Measurements from ENCODE around the gene IMMP2L. TPM values are rescaled to one million over a fixed set of nuclear protein-coding genes. Genes with fewer than 3 reads are reported as not detected.
A peak's percentile ranks its signal among the peaks of the same experiment; 100 is the strongest.

IMMP2L gene
- total and polyA plus RNA-seq, 2 of the 8 experiments (the other 6 are each of a cell fraction or from before 2014, with no cell fraction given): 2.3 to 10.1 TPM

DNA sequence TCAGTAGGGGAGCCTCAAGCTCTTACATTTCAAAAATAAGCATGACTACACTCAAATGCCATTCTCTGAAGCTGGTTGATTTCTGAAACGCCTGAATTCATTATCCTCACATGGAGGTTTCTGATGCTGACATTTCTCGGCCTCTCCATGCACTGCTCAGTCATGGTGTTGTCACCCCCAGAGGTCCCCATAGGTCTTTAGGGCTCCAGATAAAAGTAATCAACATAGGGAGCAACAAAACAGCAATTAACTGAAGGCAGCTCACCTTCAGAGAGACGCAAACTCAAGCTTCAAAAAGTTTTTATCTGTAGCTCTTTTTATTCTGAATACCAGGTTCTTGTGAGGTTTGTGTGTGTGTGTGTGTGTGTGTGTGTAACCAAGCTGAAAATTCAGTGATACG lies 694.5 kb downstream of the IMMP2L start:
- FAIRE-seq (no peak), DNase-seq (ENCODE audit: low read depth in 1 of 2, low spot score in 2 of 2) (no peak)
- ChIA-PET CTCF (ENCODE audit: partially characterized antibody) (interaction anchor here (1.4 kb wide), 1 partner anchor 120 kb away, joined by 3 read pairs; no protein-coding TSS in a partner anchor), POLR2A (ENCODE audit: partially characterized antibody) (no interaction called here)
- Histone ChIP-seq H4K91ac (replicated peaks; ENCODE audit: insufficient read length, low read length) (no peak overlapping the region), H3K4ac (replicated peaks; ENCODE audit: insufficient read length, low read depth, low read length) (no peak overlapping the region), H3K23ac (ENCODE audit: insufficient read length) (no peak overlapping the region), H4K20me1 (replicated peaks in 1 of 2; ENCODE audit: control insufficient read depth in 1 of 2, insufficient read depth in 2 of 2, low read length in 2 of 2) (no peaks in the 10 kb centered on the region), H3K14ac (ENCODE audit: insufficient read length) (no peak overlapping the region), H2BK20ac (ENCODE audit: low read length) (no peak overlapping the region), H2AFZ (ENCODE audit: low read length) (no peak overlapping the region), H3K9me3 (ENCODE audit: insufficient read depth in 2 of 2, low read depth in 1 of 2, low read length in 1 of 2) (no peaks in the 10 kb centered on the region), H2BK15ac (ENCODE audit: low read length) (no peak overlapping the region), H4K5ac (ENCODE audit: insufficient read length, low read depth, low read length) (no peak overlapping the region), H3K23me2 (ENCODE audit: low read depth, low read length) (no peaks in the 10 kb centered on the region), H3K4me1 (replicated peaks in 1 of 4; ENCODE audit: control insufficient read depth in 3 of 4, insufficient read depth in 4 of 4, low read length in 3 of 4) (peaks cover 0 to 4% (median 3%) of the 10 kb centered on the region in 4 experiments; a peak in 2 of 7 replicates), H3K36me3 (ENCODE audit: control insufficient read depth in 2 of 4, insufficient read depth in 4 of 4, low read length in 3 of 4) (no peaks in the 10 kb centered on the region), H3K9ac (replicated peaks in 1 of 4; ENCODE audit: extremely low read depth in 1 of 4, low read depth in 3 of 4, low read length in 3 of 4) (no peak overlapping the region), H3K4me2 (ENCODE audit: insufficient read depth in 1 of 2, low read depth in 2 of 2, low read length in 2 of 2) (no peak overlapping the region), H3K4me3 (ENCODE audit: extremely low read depth in 1 of 4, insufficient read depth in 2 of 4, low read depth in 3 of 4, low read length in 4 of 4) (no peak overlapping the region), H3K79me1 (ENCODE audit: low read depth, low read length) (no peaks in the 10 kb centered on the region), H3K27ac (ENCODE audit: low read depth, low read length) (no peak overlapping the region), H2BK12ac (ENCODE audit: low read depth, low read length) (no peak overlapping the region), H3K18ac (ENCODE audit: extremely low read depth, low read length) (0 out of 2 replicates have a peak overlapping the region, but pooled peaks have one; percentile 33), H2AK5ac (ENCODE audit: low read depth, low read length) (no peak overlapping the region), H3K79me2 (ENCODE audit: control insufficient read depth in 1 of 2, insufficient read depth in 2 of 2, low read length in 2 of 2) (no peaks in the 10 kb centered on the region; a peak in 1 of 4 replicates), H3K27me3 (replicated peaks in 1 of 4; ENCODE audit: control insufficient read depth in 3 of 4, extremely low read depth in 1 of 4, insufficient read depth in 3 of 4, low read length in 3 of 4) (no peaks in the 10 kb centered on the region), H4K8ac (ENCODE audit: extremely low read depth, insufficient read depth, low read length) (no peak overlapping the region), H3K56ac (replicated peaks; ENCODE audit: insufficient read length, low read depth, low read length) (no peak overlapping the region), H2BK120ac (replicated peaks; ENCODE audit: low read depth, low read length) (no peak overlapping the region), H2BK5ac (ENCODE audit: low read depth, low read length) (no peak overlapping the region)
- 87% methylated on average over 4 of the region's 4 CpGs; no CpG with 5 or more reads in 1 of the 2 experiments for WGBS, 2 experiments (ENCODE audit: extremely low coverage in 1 of 2, insufficient coverage in 1 of 2, insufficient read length in 1 of 2, insufficient replicate concordance in 2 of 2, low coverage in 1 of 2, low lambda C conversion rate in 2 of 2, missing lambda C conversion rate in 1 of 2)
- no peak for TF ChIP-seq NRF1 (IDR thresholded peaks at IDR 0.05; ENCODE audit: low read depth, low read length)

Measured in H1 (cell line).